ENCODE measurements around the gene RAD23B. TPM values are rescaled to one million over a fixed set of nuclear protein-coding genes. Genes with fewer than 3 reads are reported as not detected.

RAD23B gene
- total and polyA plus RNA-seq, 2 of the 13 experiments (the other 11 are each of a cell fraction or from before 2014, with no cell fraction given) = 133 to 156 TPM

- TF ChIP-seq STAT6 (CRISPR knock-in tag; IDR thresholded peaks at IDR 0.05; ENCODE audit: borderline replicate concordance) (no peak), ZFP1 (CRISPR knock-in tag; IDR thresholded peaks at IDR 0.05) (0 out of 2 replicates have a peak, but pooled peaks have one; percentile 36), HOXD1 (CRISPR knock-in tag; IDR thresholded peaks at IDR 0.05) (no peak), ZNF329 (CRISPR knock-in tag; IDR thresholded peaks at IDR 0.05; ENCODE audit: low read depth) (no peak), TFE3 (CRISPR knock-in tag; IDR thresholded peaks at IDR 0.05) (no peak), NCOA1 (CRISPR knock-in tag; IDR thresholded peaks at IDR 0.05) (no peak), DNMT3B (CRISPR knock-in tag; conservative IDR thresholded peaks at IDR 0.05) (no peak), ZNF567 (CRISPR knock-in tag; IDR thresholded peaks at IDR 0.05; ENCODE audit: borderline replicate concordance) (no peak), IRF9 (CRISPR knock-in tag; IDR thresholded peaks at IDR 0.05; ENCODE audit: borderline replicate concordance) (no peak), PRDM4 (CRISPR knock-in tag; IDR thresholded peaks at IDR 0.05; ENCODE audit: borderline replicate concordance) (no peak), ZNF274 (CRISPR knock-in tag; IDR thresholded peaks at IDR 0.05) (no peak), ESRRA (CRISPR knock-in tag; IDR thresholded peaks at IDR 0.05; ENCODE audit: low read depth) (no peak), ZNF513 (CRISPR knock-in tag; conservative IDR thresholded peaks at IDR 0.05) (no peak), JARID2 (CRISPR knock-in tag; IDR thresholded peaks at IDR 0.05; ENCODE audit: insufficient replicate concordance) (no peak), REPIN1 (CRISPR knock-in tag; IDR thresholded peaks at IDR 0.05; ENCODE audit: borderline replicate concordance, low read depth) (no peak), ZNF720 (CRISPR knock-in tag; IDR thresholded peaks at IDR 0.05) (no peak), ZNF335 (CRISPR knock-in tag; IDR thresholded peaks at IDR 0.05) (no peak), ZNF333 (CRISPR knock-in tag; IDR thresholded peaks at IDR 0.05; ENCODE audit: borderline replicate concordance) (no peak), U2AF1 (optimal IDR thresholded peaks at IDR 0.05; ENCODE audit: low read depth, low read length) (no peak), MATR3 (CRISPR knock-in tag; IDR thresholded peaks at IDR 0.05) (no peak), TCF7L2 (IDR thresholded peaks at IDR 0.05; ENCODE audit: low read depth, low read length) (no peak)
Observed at GRCh38 chr9:107269681-107270080, 13.4 kb upstream of the RAD23B start (continued).

All from HepG2 (cell line).